GM19193 (cell line): ENCODE measurements around the gene SORL1.
A peak's percentile ranks its signal among the peaks of the same experiment; 100 is the strongest.

Experiments
- POLR2A ChIP-seq: IDR thresholded peaks from 4 replicates; pipeline ENCODE4 v1.6.1; 2011; ENCODE audit not compliant: insufficient read depth, insufficient read length; ENCODE audit errors: extremely low read depth

The SORL1 gene

DNA sequence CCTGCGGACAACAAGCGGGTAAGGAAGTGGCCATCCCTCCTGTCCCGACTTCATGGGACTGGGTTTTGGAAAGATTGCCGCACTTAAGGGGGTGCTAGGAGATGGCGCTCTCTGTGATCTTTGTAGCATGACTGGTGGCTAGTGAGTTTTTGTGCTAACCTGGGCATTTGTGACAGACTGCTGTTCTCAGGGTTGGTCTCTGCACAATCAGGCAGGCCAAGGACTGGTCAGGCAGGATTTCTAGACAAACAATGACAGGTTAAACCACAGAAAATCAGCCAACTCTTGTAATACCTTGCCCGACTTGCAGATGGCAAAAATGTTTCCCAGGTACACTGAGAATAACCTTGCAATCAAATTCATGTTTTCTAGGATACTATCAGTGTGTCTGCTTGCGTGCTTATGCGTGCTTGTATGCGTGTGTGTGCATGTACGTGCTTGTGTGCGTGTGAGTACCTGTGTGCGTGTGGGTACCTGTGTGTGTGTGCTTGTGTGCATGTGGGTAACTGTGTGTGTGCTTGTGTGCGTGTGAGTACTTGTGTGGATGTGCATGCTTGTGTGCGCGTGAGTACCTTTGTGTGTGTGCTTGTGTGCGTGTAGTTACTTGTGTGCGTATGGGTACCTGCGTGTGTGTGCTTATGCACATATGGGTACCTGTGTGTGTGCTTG lies 26.2 kb downstream of the SORL1 start:
- no peak for TF ChIP-seq POLR2A

GRCh38 chr11:121478895-121479697 lies 27.0 kb downstream of the SORL1 start:
- no peak for TF ChIP-seq POLR2A

GRCh38 chr11:121479698-121480238 lies 27.7 kb downstream of the SORL1 start:
- no peak for TF ChIP-seq POLR2A

- peak; percentile 8 for TF ChIP-seq POLR2A
Measured at GRCh38 chr11:121481484-121482230, 29.5 kb downstream of the SORL1 start.

- TF ChIP-seq POLR2A = peak; percentile 51
Measured at GRCh38 chr11:121482231-121483129, 30.4 kb downstream of the SORL1 start.

GRCh38 chr11:121483805-121484480 lies 31.8 kb downstream of the SORL1 start:
- no peak for TF ChIP-seq POLR2A

DNA sequence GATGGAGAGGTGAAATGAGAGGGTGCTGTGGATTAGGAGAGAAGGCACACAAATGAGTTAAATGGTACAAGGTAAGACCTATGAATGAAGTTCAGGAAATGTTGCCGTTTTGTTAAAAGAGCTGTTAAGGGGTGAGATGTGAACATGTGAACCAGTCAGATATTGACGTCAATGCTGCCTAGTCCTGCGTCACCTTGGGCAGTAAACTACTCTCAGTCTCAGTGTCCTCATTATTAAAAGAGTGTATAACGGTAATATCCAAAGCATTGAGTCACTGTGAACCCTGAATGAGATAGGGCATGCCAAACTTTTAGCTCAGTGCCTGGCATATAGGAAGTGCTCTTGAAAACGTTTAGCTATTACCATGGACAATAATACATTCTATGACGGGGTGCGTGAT lies 33.1 kb downstream of the SORL1 start:
- no peak for TF ChIP-seq POLR2A

DNA sequence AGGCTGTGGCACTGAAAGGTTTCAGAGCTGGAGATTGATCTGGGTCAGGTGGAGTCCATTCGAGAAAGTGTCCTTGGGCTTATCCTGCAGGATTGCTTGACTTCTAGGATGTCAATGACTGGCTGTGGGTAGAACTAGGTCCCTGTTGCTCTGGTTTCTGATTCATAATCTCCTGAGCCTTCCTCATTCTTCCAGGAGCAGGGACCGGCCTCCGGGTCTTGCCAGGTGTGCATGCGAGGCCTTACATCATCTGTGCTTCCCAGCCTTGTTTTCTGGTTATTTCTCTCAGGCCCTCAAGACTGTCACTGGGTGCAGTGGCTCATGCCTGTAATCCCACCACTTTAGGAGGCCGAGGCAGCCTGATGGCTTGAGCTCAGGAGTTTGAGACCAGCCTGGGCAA lies 33.9 kb downstream of the SORL1 start:
- TF ChIP-seq POLR2A = no peak

- no peak for TF ChIP-seq POLR2A
Measured at GRCh38 chr11:121487191-121487590, 35.1 kb downstream of the SORL1 start.

DNA sequence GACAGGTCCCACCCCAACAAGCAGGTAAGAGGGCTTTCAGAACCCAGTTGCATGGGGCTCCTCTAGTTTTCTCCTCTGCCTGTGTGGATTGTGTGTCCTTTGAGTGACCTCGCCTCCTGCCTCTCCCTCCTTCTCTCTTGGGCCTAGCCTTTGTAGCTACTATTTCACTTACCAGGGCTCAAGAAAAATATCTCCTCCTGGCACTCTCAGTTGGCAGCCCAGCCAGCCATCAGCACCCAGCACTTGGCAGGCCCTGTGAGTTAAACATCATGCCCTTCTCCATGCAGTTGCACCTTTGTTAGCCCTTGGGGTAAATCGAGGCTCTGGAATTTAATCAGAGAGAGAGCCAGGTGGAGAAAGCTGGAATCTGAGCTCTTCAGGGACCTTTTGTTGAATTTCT lies 36.1 kb downstream of the SORL1 start:
- TF ChIP-seq POLR2A = no peak

- no peak for TF ChIP-seq POLR2A
Measured at GRCh38 chr11:121488641-121489040, 36.5 kb downstream of the SORL1 start.

GRCh38 chr11:121489823-121490222 lies 37.7 kb downstream of the SORL1 start:
- no peak for TF ChIP-seq POLR2A

DNA sequence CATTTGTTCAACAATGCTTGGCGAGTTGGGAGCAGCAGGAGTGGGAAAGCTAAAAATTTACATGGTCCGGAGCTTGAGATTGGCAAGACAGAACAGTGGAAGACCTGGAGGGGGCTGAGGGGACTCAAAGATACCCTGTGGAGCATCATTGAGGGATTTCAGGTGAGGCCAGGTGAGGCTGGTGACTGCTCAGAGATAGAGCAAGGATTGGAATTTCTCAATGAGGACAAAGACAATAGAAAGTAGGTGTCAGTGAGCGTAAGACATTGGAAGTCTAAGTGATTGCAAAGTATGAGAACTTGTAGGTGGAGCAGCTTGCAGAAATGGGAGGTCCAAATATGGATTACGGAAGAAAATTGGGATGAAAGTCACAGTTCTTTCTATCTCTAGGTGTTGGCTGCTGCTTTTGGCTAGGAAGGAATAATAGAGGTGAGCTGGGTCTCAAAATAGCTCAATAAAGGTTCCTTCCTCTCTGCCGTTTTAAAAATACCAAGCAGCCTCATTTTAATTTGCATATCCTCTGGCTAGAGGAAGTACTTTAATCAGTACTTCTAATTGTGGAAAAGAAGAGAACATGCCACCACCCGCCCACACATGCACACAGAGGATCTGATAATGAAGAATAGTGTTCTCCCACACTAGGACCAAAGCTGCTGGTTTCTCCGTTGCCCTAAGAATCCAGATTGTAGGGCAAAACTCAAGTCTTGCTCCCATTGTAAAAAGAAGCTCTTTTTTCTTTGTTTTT lies 42.4 kb downstream of the SORL1 start:
- TF ChIP-seq POLR2A = no peak
